Pancreas (tissue), 10 donors: ENCODE measurements around the gene DUSP12. TPM values are rescaled to one million over a fixed set of nuclear protein-coding genes. Genes with fewer than 3 reads are reported as not detected.

Experiments
- ATAC-seq, 4 donors: fragments of 200-7000 bp; cut with Tn5 transposase; one replicate each; pipeline versions ENCODE4 v1.8.0 to v1.9.1; 2020; ENCODE audit warnings: mild to moderate bottlenecking in 4 of 4, moderate library complexity in 4 of 4
- DNase-seq, 6 donors: peaks; one replicate each; pipeline ENCODE4 v3.0.0-alpha.2; 2020
- FAIRE-seq: peaks from 2 replicates; lab custom pipeline; 2012; peaks lifted over from hg19 to GRCh38; lab: Jason Lieb, UNC
- H3K27ac ChIP-seq, 4 donors: fragments of 200-600 bp; sonication (generic); 1 replicate in 3 of 4; 2 replicates in 1 of 4; pipeline versions ENCODE4 v1.5.0 to v1.8.0; 2020
- H3K27me3 ChIP-seq, 4 donors: fragments of 200-600 bp; one replicate each; pipeline ENCODE4 v1.8.0; 2021
- H3K36me3 ChIP-seq, 3 donors: fragments of 200-600 bp; sonication (generic) in 1 of 3; one replicate each; pipeline versions ENCODE4 v1.5.0 to v1.8.0; 2020 to 2021
- H3K4me1 ChIP-seq, 3 donors: fragments of 200-600 bp; one replicate each; pipeline ENCODE4 v1.8.0; 2021
- H3K4me3 ChIP-seq, 4 donors: fragments of 200-600 bp; sonication (generic) in 2 of 4; one replicate each; pipeline versions ENCODE4 v1.5.0 to v1.8.0; 2020 to 2021
- H3K9me3 ChIP-seq, 4 donors: fragments of 200-600 bp; one replicate each; pipeline ENCODE4 v1.8.0; 2021
- CTCF ChIP-seq, 4 donors: fragments of 200-600 bp; sonication (generic) in 3 of 4; IDR thresholded peaks; one replicate each; pipeline versions ENCODE4 v1.5.0 to v1.8.0; 2021; ENCODE audit warnings: antibody characterized with exemption in 4 of 4
- WGBS, 2 donors: extraction: QIAGEN DNeasy Blood & Tissue Kit; methylation state at CpG; one replicate each; pipeline ENCODE4 v1.1.7; 2013; 5-methylcytosine and 5-hydroxymethylcytosine counted together
- intact Hi-C, 3 donors: fragments of 100-400 bp; cut with DNase I; formaldehyde crosslinking; loops; one replicate each; pipeline versions ENCODE4 v1.11.1 to v1.14.2; 2022
- polyA plus RNA-seq, 2 donors: library from polyadenylated mRNA; stranded (reverse); fragments of 200-250 nt; gene quantifications; one replicate each; pipeline ENCODE4 v1.2.3, GENCODE V29; 2013
- total RNA-seq, 6 donors: library from RNA; stranded (reverse); fragmentation: NEBNext Ultra II Directional in 4 of 6; extraction: Animal tissue kit (Norgen Biotek cat#: 25700) in 4 of 6; gene quantifications; one replicate each; pipeline versions ENCODE4 v1.2.1 to v1.2.4, GENCODE V29; 2021 to 2023
- donor health status: healthy with polysubstance abuse.
- donor health status: DM: no; HTN: no; CAD: no; lungs with moderate emphysema.
- donor health status: DM: no; HTN: no; CAD: no.
- donor health status: control.
- donor health status: control.
- donor health status: Bipolar disorder and iron deficiency.
- donor health status: DM: yes; HTN: yes; CAD: no.
- donor health status: DM: no; HTN: no; CAD: no.
- donor health status: DM: no; HTN: no; CAD: no.
- donor health status: DM: yes; HTN: yes; CAD: no.

The DUSP12 gene
- total and polyA plus RNA-seq, 8 donors = 5.7 to 16.0 (median 9.1) TPM

- ATAC-seq = no peak
- H3K9me3 ChIP-seq = no peaks in the 10 kb centered on the region
Observed at GRCh38 chr1:161778522-161778921, 28.9 kb downstream of the DUSP12 start.

GRCh38 chr1:161779393-161779792, 29.8 kb downstream of the DUSP12 start:
- Histone ChIP-seq H3K27ac (no peak overlapping the region), H3K4me1 (no peaks in the 10 kb centered on the region), H3K9me3 (no peaks in the 10 kb centered on the region), H3K36me3 (peaks cover 0 to 15% (median 6%) of the 10 kb centered on the region in 3 donors), H3K27me3 (no peaks in the 10 kb centered on the region), H3K4me3 (no peak overlapping the region)
- ATAC-seq (no peak), FAIRE-seq (no peak), DNase-seq (no peak)
- 85 to 86% methylated on average over 2 of the region's 2 CpGs for WGBS, 2 donors
- no peak for TF ChIP-seq CTCF (IDR thresholded peaks at IDR 0.05)
- intact Hi-C loops = no loop called here

More at GRCh38 chr1:161778522-161778921, 28.9 kb downstream of the DUSP12 start:
- Histone ChIP-seq H3K27me3 (no peaks in the 10 kb centered on the region), H3K4me1 (no peaks in the 10 kb centered on the region), H3K27ac (no peak overlapping the region), H3K4me3 (no peak overlapping the region), H3K36me3 (peaks cover 0 to 9% (median 0%) of the 10 kb centered on the region in 3 donors)
- TF ChIP-seq CTCF (IDR thresholded peaks at IDR 0.05) = no peak
- DNase-seq (no peak), FAIRE-seq (no peak)
- intact Hi-C loops = no loop called here
- WGBS, 2 donors = 82 to 95% methylated on average over 1 of the region's 1 CpG

- Histone ChIP-seq H3K27me3 (no peaks in the 10 kb centered on the region), H3K4me3 (no peak overlapping the region), H3K27ac (no peak overlapping the region), H3K4me1 (no peaks in the 10 kb centered on the region), H3K9me3 (no peaks in the 10 kb centered on the region), H3K36me3 (peaks cover 0 to 38% (median 9%) of the 10 kb centered on the region in 3 donors)
- ATAC-seq = no peak
- no peak for DNase-seq
- FAIRE-seq = no peak
- intact Hi-C loops = no loop called here
- no peak for TF ChIP-seq CTCF (IDR thresholded peaks at IDR 0.05)
Observed at GRCh38 chr1:161781995-161782394, 32.4 kb downstream of the DUSP12 start.

- H3K9me3 ChIP-seq = no peaks in the 10 kb centered on the region
Observed at GRCh38 chr1:161782886-161783285, 33.3 kb downstream of the DUSP12 start.

More at GRCh38 chr1:161782886-161783285, 33.3 kb downstream of the DUSP12 start:
- intact Hi-C loops = no loop called here
- H3K36me3 ChIP-seq = peaks cover 0 to 47% (median 9%) of the 10 kb centered on the region in 3 donors
- no peak overlapping the region for H3K27ac ChIP-seq
- H3K4me3 ChIP-seq = no peak overlapping the region
- FAIRE-seq (no peak), ATAC-seq (no peak), DNase-seq (no peak)
- 94 to 95% methylated on average over 4 of the region's 4 CpGs for WGBS, 2 donors
- no peaks in the 10 kb centered on the region for H3K27me3 ChIP-seq
- no peak for TF ChIP-seq CTCF (IDR thresholded peaks at IDR 0.05)
- H3K4me1 ChIP-seq = no peaks in the 10 kb centered on the region
